Small intestine (tissue), 7 donors: ENCODE data around the gene GABRR3. TPM values are rescaled to one million over a fixed set of nuclear protein-coding genes. Genes with fewer than 3 reads are reported as not detected.
A peak's percentile ranks its signal among the peaks of the same experiment; 100 is the strongest.

Source experiments
- DNase-seq, 2 donors: peaks; one replicate each; pipeline versions ENCODE4 v3.0.0 to v3.0.0-alpha.2; 2013
- FAIRE-seq: peaks from 2 replicates; lab custom pipeline; 2012; peaks lifted over from hg19 to GRCh38; lab: Jason Lieb, UNC
- H3K27ac ChIP-seq, 3 donors: one replicate each; pipeline ENCODE4 v1.5.1; 2013; ENCODE audit warnings: low read length in 2 of 3, mild to moderate bottlenecking in 2 of 3, control low read depth in 1 of 3, inconsistent platforms in 1 of 3, low read depth in 1 of 3, moderate library complexity in 1 of 3
- H3K27me3 ChIP-seq, 3 donors: one replicate each; pipeline ENCODE4 v1.6.1; 2013; ENCODE audit warnings: low read length in 3 of 3, inconsistent platforms in 1 of 3; ENCODE audit not compliant: control insufficient read depth in 3 of 3, insufficient read depth in 3 of 3
- H3K36me3 ChIP-seq, 3 donors: one replicate each; pipeline ENCODE4 v1.6.1; 2013; ENCODE audit warnings: low read length in 3 of 3, inconsistent platforms in 1 of 3, low read depth in 1 of 3, mild to moderate bottlenecking in 1 of 3, moderate library complexity in 1 of 3; ENCODE audit not compliant: control insufficient read depth in 3 of 3, insufficient read depth in 2 of 3
- H3K4me1 ChIP-seq, 3 donors: one replicate each; pipeline ENCODE4 v1.6.1; 2013; ENCODE audit warnings: low read length in 2 of 3, inconsistent platforms in 1 of 3, low read depth in 1 of 3, mild to moderate bottlenecking in 1 of 3, moderate library complexity in 1 of 3; ENCODE audit not compliant: control insufficient read depth in 3 of 3, insufficient read depth in 2 of 3
- H3K4me3 ChIP-seq, 3 donors: one replicate each; pipeline ENCODE4 v1.5.1; 2013; ENCODE audit warnings: low read length in 3 of 3, control low read depth in 1 of 3, inconsistent platforms in 1 of 3, low read depth in 1 of 3, mild to moderate bottlenecking in 1 of 3, moderate library complexity in 1 of 3
- H3K9me3 ChIP-seq, 2 donors: one replicate each; pipeline ENCODE4 v1.6.1; 2013; ENCODE audit warnings: low read depth in 1 of 2, low read length in 1 of 2; ENCODE audit not compliant: control insufficient read depth in 2 of 2, insufficient read depth in 1 of 2
- WGBS, 3 donors: extraction: QIAGEN DNeasy Blood & Tissue Kit; methylation state at CpG; one replicate each; pipeline ENCODE4 v1.1.7; 2013; 5-methylcytosine and 5-hydroxymethylcytosine counted together
- polyA plus RNA-seq, 4 donors: library from polyadenylated mRNA; stranded (reverse) in 3 of 4; unstranded in 1 of 4; fragments of 200-250 nt in 3 of 4; fragments of 120-200 nt in 1 of 4; gene quantifications; one replicate each; pipeline versions ENCODE4 v1.2.1 to v1.2.3, GENCODE V29; 2013
- donor health status: healthy with polysubstance abuse.
- donor health status: control.
- donor health status: control.
- donor health status: Bipolar disorder and iron deficiency.
- donor health status: healthy.

Gene GABRR3
- polyA plus RNA-seq, 4 donors: not detected

DNA sequence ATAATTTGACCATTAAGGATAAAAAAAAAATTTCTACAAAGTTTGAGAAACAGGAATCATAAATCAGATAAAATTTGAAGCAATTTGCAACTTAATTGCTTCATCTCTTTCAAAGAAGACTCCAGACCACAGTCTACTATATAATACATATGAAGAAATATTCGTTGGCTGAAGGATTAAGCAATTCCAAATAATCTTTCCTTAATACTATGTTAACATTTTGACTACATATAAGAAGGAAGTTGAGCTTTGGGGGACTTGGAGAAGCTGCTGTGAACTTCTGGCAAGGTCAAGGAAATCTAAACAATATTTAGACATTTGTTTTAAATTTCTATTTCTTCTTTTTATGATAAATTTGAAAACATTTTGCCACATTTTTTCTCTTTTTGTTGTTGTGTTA lies 13.5 kb upstream of the GABRR3 start:
- 5 to 22% (median 8%) methylated on average over 1 of the region's 1 CpG for WGBS, 3 donors
- FAIRE-seq: no peak
- Histone ChIP-seq H3K4me1 (no peaks in the 10 kb centered on the region), H3K9me3 (no peaks in the 10 kb centered on the region), H3K27me3 (no peaks in the 10 kb centered on the region), H3K4me3 (no peak overlapping the region), H3K27ac (no peak overlapping the region), H3K36me3 (no peaks in the 10 kb centered on the region)
- DNase-seq: no peak

DNA sequence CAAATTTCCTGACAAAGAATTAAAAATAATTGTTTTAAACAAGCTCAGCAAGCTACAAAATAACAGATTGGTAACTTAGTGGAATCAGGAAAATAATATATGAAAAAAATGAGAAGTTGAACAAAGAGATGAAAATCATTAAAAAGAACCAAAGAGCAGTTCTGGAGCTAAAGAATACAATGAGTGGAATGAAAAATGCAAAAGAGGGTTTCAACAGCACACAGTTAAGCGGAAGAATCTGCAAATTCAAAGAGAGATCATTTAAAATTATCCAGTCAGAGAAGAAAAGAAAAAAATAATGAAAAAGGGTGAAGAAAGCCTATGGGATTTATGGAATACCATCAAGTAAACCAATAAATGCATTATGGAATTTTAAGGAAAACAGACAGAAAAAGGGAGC lies 6.2 kb upstream of the GABRR3 start:
- 89 to 94% (median 93%) methylated on average over 1 of the region's 1 CpG for WGBS, 3 donors
- H3K36me3 ChIP-seq: no peaks in the 10 kb centered on the region
- no peak for DNase-seq
- H3K9me3 ChIP-seq: peaks cover 0 to 4% of the 10 kb centered on the region in 2 donors
- H3K4me1 ChIP-seq: no peaks in the 10 kb centered on the region
- FAIRE-seq: no peak
- H3K4me3 ChIP-seq: no peak overlapping the region
- H3K27ac ChIP-seq: no peak overlapping the region
- no peaks in the 10 kb centered on the region for H3K27me3 ChIP-seq

DNA sequence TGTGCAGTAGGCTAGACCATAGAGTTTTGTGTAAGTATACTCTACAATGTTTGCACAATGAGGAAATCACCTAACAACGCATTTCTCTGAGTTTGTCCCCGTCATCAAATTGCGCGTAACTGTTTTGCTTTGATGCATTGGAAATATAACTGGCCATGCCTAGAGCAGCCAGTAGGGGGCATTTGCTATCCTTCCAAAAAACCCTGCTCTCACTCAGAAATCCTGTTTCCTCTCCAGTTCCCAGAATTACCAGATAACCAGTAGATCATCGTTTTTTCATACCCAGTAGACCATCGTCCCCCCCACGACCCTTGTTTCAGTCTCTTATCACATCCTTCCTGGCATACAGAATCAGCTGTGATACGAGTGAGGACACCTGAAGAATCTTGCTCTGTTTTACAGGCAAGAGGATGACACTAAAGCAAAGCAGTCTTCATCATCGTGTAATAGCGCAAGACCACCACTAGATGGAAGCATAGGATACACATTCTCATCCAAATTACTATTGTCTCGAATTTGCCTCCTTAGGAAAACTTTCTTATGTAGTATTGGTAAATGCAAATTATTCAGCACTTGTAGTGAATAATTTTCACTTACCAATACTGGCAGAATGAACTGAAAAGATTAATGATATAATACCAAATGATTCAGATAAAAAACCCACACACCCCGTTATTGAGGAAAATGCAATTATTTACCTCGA lies 4.4 kb upstream of the GABRR3 start:
- Histone ChIP-seq H3K4me1 (no peaks in the 10 kb centered on the region), H3K27ac (no peak overlapping the region), H3K36me3 (no peaks in the 10 kb centered on the region), H3K9me3 (peaks cover 0 to 4% of the 10 kb centered on the region in 2 donors), H3K4me3 (peak overlapping the region in 1 of 3 donors; percentile 32), H3K27me3 (no peaks in the 10 kb centered on the region)
- 11 to 16% (median 15%) methylated on average over 13 of the region's 13 CpGs for WGBS, 3 donors
- peak; percentile 64 for FAIRE-seq
- DNase-seq: peak; percentile 79 to 83

DNA sequence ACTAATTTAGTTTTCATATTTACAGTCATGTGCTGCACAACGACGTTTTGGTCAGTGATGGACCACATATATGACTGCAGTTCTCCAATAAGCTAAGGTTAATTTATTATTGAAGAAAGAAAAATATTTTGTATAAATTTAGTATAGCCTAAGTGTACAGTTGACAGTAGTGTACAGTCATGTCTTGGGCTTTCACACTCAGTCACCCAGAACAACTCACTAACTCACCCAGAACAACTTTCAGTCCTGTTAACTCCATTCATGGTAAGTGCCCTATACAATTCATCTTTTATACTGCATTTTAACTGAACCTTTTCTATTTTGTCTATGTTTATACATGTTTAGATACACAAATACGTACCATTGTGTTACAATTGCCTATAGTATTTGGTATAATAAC lies 3.8 kb upstream of the GABRR3 start:
- Histone ChIP-seq H3K36me3 (no peaks in the 10 kb centered on the region), H3K4me1 (no peaks in the 10 kb centered on the region), H3K27me3 (no peaks in the 10 kb centered on the region), H3K27ac (no peak overlapping the region), H3K4me3 (no peak overlapping the region), H3K9me3 (peaks cover 0 to 4% of the 10 kb centered on the region in 2 donors)
- FAIRE-seq (no peak), DNase-seq (no peak)
- WGBS, 3 donors: 64 to 79% (median 73%) methylated on average over 3 of the region's 3 CpGs

DNA sequence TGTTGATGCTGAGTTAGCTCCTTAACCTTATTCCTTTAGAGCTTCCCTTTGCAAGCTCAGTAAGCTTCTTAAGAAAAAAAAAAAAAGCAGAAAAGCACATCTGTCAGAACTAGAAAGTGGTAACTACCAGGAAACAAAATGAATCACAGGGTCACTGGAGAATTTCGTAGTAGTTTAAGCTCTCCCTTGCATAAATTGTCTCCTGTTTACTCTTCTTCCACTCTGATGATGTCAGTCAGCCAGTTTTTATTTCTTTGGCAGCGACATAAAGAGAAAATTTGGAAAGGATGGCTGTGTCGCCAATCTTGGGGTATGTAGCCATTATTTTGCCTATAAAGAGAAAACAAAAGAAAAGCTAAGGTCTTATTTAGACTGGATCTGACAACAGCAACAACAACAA lies 3.2 kb upstream of the GABRR3 start:
- Histone ChIP-seq H3K27me3 (no peaks in the 10 kb centered on the region), H3K4me3 (no peak overlapping the region), H3K36me3 (no peaks in the 10 kb centered on the region), H3K9me3 (peaks cover 0 to 4% of the 10 kb centered on the region in 2 donors), H3K4me1 (no peaks in the 10 kb centered on the region), H3K27ac (no peak overlapping the region)
- DNase-seq (no peak), FAIRE-seq (no peak)
- WGBS, 3 donors: 60 to 64% (median 62%) methylated on average over 3 of the region's 3 CpGs

DNA sequence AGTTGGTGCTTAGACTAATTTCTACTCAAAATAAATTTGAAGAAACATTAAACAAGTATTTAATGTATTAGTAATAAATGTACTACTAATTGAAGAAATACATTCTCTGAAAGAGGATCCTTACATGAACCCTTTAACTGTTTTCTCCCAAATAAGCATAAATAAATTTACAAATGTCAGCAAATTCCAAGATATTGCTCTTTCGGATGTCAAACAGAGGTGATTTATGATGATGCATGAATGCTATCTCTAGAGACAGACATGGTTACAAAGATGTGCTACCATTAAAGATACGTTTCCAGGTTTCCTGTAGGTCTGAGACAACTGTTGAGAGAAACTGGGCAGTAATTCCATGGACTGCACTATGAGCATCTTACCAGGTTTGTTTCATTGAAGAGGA lies 629 bp downstream of the GABRR3 start:
- Histone ChIP-seq H3K27ac (no peak overlapping the region), H3K27me3 (no peaks in the 10 kb centered on the region), H3K4me3 (no peak overlapping the region), H3K36me3 (no peaks in the 10 kb centered on the region), H3K9me3 (no peaks in the 10 kb centered on the region), H3K4me1 (no peaks in the 10 kb centered on the region)
- FAIRE-seq (no peak), DNase-seq (no peak)
- 33 to 49% (median 40%) methylated on average over 2 of the region's 2 CpGs for WGBS, 3 donors

DNA sequence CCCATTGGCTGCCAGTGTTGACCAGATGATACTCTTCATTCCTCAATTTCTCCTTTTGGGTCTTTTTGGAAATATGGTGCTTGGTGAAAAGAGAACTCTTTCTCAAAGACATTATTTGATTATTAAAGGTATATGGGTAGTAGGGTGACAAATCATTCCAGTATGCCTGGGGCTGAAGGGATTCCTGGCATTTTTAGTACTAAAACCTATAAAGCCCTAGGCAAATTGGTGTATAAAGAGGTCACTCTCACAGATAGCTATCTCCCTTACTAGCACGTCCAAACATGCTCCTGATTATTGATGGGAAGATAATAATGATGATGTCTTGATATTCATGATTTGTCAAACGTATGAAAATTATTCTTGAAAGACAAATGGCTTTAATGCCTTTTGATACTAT lies 1.1 kb downstream of the GABRR3 start:
- no peak overlapping the region for H3K4me3 ChIP-seq
- H3K27me3 ChIP-seq: no peaks in the 10 kb centered on the region
- no peaks in the 10 kb centered on the region for H3K36me3 ChIP-seq
- DNase-seq (no peak), FAIRE-seq (no peak)
- WGBS, 3 donors: 45 to 65% (median 48%) methylated on average over 2 of the region's 2 CpGs
- H3K9me3 ChIP-seq: no peaks in the 10 kb centered on the region
- no peaks in the 10 kb centered on the region for H3K4me1 ChIP-seq
- no peak overlapping the region for H3K27ac ChIP-seq

DNA sequence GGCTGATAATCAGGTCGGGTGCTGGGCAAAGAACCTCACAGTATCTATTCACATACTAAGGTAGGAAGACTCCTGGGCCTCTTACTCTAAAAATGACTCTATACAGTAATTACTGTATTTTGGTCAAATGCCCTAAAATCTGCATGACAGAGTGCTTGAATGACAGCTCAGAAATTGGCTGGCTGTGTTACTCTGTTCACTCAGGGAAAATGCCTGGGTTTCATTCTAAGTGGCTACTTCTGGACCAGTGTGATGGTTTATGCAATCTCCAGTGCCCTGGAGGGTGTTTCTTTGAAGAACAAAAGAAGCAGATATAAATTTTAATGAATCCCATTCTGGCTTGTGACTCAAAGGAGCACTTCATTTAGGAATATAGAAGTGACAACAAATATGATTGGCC lies 2.2 kb downstream of the GABRR3 start:
- no peak for FAIRE-seq

DNA sequence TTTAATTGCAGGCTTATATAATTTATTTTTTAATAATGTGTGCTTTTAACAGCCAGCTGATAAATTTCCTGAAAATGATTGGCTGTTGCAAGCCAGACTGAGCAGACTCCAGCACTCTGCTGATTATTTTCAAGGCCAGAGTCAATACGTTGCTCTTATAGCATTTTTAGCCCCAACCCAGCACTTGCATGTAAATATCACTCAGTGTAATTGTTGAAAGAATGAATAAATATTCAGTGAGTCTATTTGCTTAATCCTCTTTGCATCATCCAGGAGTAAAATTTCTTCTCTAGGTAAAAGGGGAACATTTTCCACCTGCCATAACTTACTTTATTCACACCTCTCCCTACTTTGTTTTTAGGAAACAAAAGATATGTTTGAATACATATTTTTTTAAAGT lies 2.9 kb downstream of the GABRR3 start:
- Histone ChIP-seq H3K4me3 (no peak overlapping the region), H3K36me3 (no peaks in the 10 kb centered on the region), H3K27me3 (no peaks in the 10 kb centered on the region), H3K9me3 (no peaks in the 10 kb centered on the region), H3K27ac (no peak overlapping the region), H3K4me1 (no peaks in the 10 kb centered on the region)
- FAIRE-seq (no peak), DNase-seq (no peak)
- WGBS, 3 donors: 4 to 45% (median 13%) methylated on average over 1 of the region's 1 CpG

More for the DNA sequence above, 2.2 kb downstream of the GABRR3 start:
- no peak overlapping the region for H3K4me3 ChIP-seq
- H3K4me1 ChIP-seq: no peaks in the 10 kb centered on the region
- H3K27ac ChIP-seq: no peak overlapping the region
- no peaks in the 10 kb centered on the region for H3K36me3 ChIP-seq
- 17 to 39% (median 19%) methylated on average over 1 of the region's 1 CpG for WGBS, 3 donors
- DNase-seq: no peak
- H3K9me3 ChIP-seq: no peaks in the 10 kb centered on the region
- no peaks in the 10 kb centered on the region for H3K27me3 ChIP-seq
